HL-60 (cell line): ENCODE results near the gene GFPT2.

Experiments used
- DNase-seq, 2 experiments: peaks; one replicate each; pipeline ENCODE4 v3.0.0-alpha.2; 2010 to 2020; ENCODE audit warnings: low read depth in 1 of 2, low spot score in 1 of 2
- H3K27ac ChIP-seq: fragments of 250-450 bp; sonication (Bioruptor Pico); replicated peaks from 2 replicates; pipeline ENCODE4 v1.5.1; 2020; ENCODE audit warnings: mild to moderate bottlenecking, moderate library complexity
- H3K27me3 ChIP-seq: fragments of 250-450 bp; sonication (Bioruptor Pico); 2 replicates; pipeline ENCODE4 v1.5.1; 2021; ENCODE audit warnings: mild to moderate bottlenecking, moderate library complexity; ENCODE audit not compliant: insufficient read depth, poor library complexity, severe bottlenecking
- H3K4me3 ChIP-seq: replicated peaks from 2 replicates; pipeline ENCODE4 v1.5.1; 2011; ENCODE audit warnings: mild to moderate bottlenecking, control low read depth, low read length; ENCODE audit not compliant: insufficient read depth
- GABPA ChIP-seq: IDR thresholded peaks from 2 replicates; pipeline ENCODE4 v1.6.1; 2012; ENCODE audit warnings: low read depth
- POLR2AphosphoS5 ChIP-seq: IDR thresholded peaks from 2 replicates; pipeline ENCODE4 v1.6.1; 2012; ENCODE audit warnings: low read depth
- SPI1 ChIP-seq: IDR thresholded peaks from 2 replicates; pipeline ENCODE4 v1.6.1; 2012; ENCODE audit warnings: low read depth, mild to moderate bottlenecking, borderline replicate concordance
- TF ChIP-seq, protein P1 (sequence below): IDR thresholded peaks from one replicate; pipeline ENCODE4 v1.5.1; 2011; ENCODE audit warnings: low read length, control low read depth, inconsistent platforms; ENCODE audit not compliant: insufficient read depth
- TF ChIP-seq, protein P2 (sequence below): IDR thresholded peaks from 2 replicates; pipeline ENCODE4 v1.6.1; 2012; ENCODE audit warnings: low read depth; ENCODE audit not compliant: insufficient replicate concordance

The GFPT2 gene

DNA sequence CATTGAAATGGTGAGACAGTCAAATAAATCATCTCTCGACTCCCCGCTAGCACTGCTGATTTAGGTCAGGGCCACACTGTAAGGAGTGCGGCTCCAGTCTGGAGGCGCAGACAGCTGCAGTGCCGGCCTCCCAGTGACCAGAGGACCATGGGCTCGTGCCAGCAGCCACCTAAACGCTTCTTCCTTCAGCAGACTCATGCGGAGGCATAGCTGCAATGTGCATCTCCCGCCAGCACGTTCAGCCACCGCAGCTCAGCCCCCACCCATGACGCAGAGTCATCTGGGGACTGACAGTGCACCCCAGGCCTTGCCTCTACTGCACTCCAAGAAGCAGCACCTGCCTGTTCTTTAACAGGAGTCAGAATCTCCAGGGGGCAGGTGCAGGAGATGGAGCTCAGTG lies 47.7 kb downstream of the GFPT2 start:
- no peak overlapping the region for H3K4me3 ChIP-seq
- TF ChIP-seq GABPA (no peak), POLR2AphosphoS5 (no peak), SPI1 (no peak)
- TF ChIP-seq, protein P1, sequence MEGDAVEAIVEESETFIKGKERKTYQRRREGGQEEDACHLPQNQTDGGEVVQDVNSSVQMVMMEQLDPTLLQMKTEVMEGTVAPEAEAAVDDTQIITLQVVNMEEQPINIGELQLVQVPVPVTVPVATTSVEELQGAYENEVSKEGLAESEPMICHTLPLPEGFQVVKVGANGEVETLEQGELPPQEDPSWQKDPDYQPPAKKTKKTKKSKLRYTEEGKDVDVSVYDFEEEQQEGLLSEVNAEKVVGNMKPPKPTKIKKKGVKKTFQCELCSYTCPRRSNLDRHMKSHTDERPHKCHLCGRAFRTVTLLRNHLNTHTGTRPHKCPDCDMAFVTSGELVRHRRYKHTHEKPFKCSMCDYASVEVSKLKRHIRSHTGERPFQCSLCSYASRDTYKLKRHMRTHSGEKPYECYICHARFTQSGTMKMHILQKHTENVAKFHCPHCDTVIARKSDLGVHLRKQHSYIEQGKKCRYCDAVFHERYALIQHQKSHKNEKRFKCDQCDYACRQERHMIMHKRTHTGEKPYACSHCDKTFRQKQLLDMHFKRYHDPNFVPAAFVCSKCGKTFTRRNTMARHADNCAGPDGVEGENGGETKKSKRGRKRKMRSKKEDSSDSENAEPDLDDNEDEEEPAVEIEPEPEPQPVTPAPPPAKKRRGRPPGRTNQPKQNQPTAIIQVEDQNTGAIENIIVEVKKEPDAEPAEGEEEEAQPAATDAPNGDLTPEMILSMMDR = no peak
- TF ChIP-seq, protein P2, sequence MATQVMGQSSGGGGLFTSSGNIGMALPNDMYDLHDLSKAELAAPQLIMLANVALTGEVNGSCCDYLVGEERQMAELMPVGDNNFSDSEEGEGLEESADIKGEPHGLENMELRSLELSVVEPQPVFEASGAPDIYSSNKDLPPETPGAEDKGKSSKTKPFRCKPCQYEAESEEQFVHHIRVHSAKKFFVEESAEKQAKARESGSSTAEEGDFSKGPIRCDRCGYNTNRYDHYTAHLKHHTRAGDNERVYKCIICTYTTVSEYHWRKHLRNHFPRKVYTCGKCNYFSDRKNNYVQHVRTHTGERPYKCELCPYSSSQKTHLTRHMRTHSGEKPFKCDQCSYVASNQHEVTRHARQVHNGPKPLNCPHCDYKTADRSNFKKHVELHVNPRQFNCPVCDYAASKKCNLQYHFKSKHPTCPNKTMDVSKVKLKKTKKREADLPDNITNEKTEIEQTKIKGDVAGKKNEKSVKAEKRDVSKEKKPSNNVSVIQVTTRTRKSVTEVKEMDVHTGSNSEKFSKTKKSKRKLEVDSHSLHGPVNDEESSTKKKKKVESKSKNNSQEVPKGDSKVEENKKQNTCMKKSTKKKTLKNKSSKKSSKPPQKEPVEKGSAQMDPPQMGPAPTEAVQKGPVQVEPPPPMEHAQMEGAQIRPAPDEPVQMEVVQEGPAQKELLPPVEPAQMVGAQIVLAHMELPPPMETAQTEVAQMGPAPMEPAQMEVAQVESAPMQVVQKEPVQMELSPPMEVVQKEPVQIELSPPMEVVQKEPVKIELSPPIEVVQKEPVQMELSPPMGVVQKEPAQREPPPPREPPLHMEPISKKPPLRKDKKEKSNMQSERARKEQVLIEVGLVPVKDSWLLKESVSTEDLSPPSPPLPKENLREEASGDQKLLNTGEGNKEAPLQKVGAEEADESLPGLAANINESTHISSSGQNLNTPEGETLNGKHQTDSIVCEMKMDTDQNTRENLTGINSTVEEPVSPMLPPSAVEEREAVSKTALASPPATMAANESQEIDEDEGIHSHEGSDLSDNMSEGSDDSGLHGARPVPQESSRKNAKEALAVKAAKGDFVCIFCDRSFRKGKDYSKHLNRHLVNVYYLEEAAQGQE = no peak
- no peak for DNase-seq
- peaks cover under 1% of the 10 kb centered on the region for H3K27me3 ChIP-seq
- H3K27ac ChIP-seq = no peak overlapping the region

GRCh38 chr5:180304431-180305375 lies 48.4 kb downstream of the GFPT2 start:
- TF ChIP-seq, protein P2 = no peak
- TF ChIP-seq SPI1 (no peak), GABPA (no peak), POLR2AphosphoS5 (no peak)
- TF ChIP-seq, protein P1 = no peak
- no peak for DNase-seq
- H3K27me3 ChIP-seq = peaks cover 3% of the 10 kb centered on the region

DNA sequence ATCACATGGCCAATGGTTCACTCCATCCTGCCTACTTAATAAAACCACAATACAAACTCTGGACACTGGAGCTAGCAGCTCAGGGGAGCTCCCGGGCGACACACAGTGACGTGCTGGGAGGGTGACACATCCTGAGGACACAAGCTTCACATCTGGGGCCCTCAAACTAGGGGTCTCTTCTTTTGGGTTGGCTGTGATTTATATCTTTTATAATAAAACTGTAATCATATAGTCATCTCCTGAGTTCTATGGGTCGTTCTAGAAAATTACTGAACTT lies 49.2 kb downstream of the GFPT2 start:
- H3K4me3 ChIP-seq = no peak overlapping the region

More at GRCh38 chr5:180304431-180305375, 48.4 kb downstream of the GFPT2 start:
- Histone ChIP-seq H3K4me3 (no peak overlapping the region), H3K27ac (no peak overlapping the region)

More for the DNA sequence above, 49.2 kb downstream of the GFPT2 start:
- TF ChIP-seq, protein P2 = no peak
- no peak for TF ChIP-seq POLR2AphosphoS5
- no peak for TF ChIP-seq GABPA
- TF ChIP-seq, protein P1 = no peak
- TF ChIP-seq SPI1 = no peak
- peaks cover 3% of the 10 kb centered on the region for H3K27me3 ChIP-seq
- H3K27ac ChIP-seq = no peak overlapping the region
- no peak for DNase-seq
